Breast epithelium (tissue), 3 donors: Measurements from ENCODE around the gene KCTD2.

Experiments used
- POLR2A ChIP-seq: fragments of 450-650 bp; IDR thresholded peaks from one replicate; pipeline ENCODE4 v1.6.1; 2016; ENCODE audit warnings: antibody characterized with exemption, mild to moderate bottlenecking, moderate library complexity
- POLR2AphosphoS5 ChIP-seq, 3 donors: sonication (generic); formaldehyde crosslinking; IDR thresholded peaks; one replicate each; pipeline ENCODE4 v1.6.1; 2017; ENCODE audit warnings: antibody characterized with exemption in 3 of 3
- TF ChIP-seq, protein P1 (sequence below), 3 donors: fragments of 450-650 bp; IDR thresholded peaks; one replicate each; pipeline ENCODE4 v1.5.1; 2016 to 2017; ENCODE audit warnings: antibody characterized with exemption in 3 of 3, mild to moderate bottlenecking in 3 of 3, moderate library complexity in 3 of 3

DNA sequence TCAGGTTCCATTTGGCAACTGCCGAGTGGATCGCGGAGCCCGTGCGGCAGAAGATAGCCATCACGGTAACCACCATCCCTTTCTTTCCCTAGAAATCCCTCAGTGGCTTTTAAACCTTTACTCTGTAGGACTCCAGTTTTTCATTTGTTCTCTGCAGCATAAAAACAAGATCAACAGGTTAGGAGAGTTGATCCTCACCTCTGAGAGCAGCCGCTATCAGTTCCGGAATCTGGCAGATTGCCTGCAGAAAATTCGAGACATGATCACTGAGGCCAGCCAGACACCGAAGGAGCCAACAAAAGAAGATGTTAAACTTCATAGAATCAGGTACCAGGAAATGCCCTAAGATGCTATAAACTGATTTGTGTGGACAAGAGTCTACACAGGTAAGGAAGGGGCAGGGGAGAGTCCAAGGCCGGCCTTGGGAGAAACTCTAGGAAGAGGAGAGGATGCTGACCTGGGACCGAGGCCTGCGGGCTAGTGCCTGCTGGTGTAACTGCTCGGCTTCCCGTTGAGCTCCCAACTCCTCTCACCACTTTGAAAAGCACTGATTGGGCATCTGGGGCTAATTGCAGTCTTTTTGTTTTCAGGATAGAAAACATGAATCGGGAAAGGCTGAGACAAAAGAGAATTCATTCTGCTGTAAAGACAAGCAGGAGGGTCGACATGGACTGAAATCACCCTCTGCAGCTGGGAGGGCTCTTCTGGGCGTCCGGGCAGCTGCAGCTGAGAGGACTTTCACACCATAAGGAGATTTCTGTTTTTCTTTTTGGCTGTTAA lies 26.5 kb upstream of the KCTD2 start:
- TF ChIP-seq POLR2A (no peak), POLR2AphosphoS5 (IDR thresholded peaks at IDR 0.05) (no peak)
- TF ChIP-seq, protein P1, sequence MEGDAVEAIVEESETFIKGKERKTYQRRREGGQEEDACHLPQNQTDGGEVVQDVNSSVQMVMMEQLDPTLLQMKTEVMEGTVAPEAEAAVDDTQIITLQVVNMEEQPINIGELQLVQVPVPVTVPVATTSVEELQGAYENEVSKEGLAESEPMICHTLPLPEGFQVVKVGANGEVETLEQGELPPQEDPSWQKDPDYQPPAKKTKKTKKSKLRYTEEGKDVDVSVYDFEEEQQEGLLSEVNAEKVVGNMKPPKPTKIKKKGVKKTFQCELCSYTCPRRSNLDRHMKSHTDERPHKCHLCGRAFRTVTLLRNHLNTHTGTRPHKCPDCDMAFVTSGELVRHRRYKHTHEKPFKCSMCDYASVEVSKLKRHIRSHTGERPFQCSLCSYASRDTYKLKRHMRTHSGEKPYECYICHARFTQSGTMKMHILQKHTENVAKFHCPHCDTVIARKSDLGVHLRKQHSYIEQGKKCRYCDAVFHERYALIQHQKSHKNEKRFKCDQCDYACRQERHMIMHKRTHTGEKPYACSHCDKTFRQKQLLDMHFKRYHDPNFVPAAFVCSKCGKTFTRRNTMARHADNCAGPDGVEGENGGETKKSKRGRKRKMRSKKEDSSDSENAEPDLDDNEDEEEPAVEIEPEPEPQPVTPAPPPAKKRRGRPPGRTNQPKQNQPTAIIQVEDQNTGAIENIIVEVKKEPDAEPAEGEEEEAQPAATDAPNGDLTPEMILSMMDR (IDR thresholded peaks at IDR 0.05): no peak
